Colon (tissue), 2 donors: ENCODE measurements around the gene MEGF9.

ENCODE experiments used
- FAIRE-seq: peaks from 2 replicates; lab custom pipeline; 2012; peaks lifted over from hg19 to GRCh38; lab: Jason Lieb, UNC
- donor health status: control.
- donor health status: control.

MEGF9 gene

DNA sequence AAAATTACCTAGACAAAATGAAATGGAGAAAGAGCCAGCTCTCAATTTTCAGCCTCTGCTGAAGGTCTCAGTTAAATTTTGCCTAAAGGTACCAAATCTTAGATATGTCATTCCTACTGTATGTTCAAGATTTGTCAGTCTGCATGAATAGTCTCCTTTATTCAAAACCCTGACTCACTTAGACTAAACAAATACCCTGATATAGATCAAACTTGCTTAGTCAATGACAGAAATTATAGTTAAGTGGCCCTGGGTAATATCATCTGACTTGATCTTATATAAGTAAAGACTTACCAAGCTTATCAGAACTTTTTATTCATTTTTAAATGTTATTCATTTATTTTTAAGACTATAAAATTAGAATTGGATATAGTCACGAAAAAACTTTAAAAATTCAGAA lies 12.2 kb downstream of the MEGF9 start:
- no peak for FAIRE-seq

DNA sequence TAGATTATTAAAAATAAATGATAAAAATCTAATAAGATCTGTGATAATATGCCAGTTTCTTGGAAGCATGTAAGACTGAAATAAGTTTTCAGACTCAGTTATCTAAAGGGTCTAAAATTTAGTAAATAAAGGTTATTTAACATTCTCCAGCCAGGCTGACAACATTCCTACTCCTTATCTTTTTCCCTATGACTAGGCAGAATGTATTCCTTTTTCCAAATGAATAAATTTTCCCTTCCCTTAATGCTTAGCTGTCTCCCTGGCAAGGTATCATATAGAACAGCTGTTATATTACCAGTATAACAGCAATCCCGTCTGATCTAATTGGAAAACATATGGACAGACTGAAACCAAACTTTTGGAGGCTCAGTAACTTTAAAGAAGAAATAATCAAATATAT lies 13.0 kb downstream of the MEGF9 start:
- no peak for FAIRE-seq

DNA sequence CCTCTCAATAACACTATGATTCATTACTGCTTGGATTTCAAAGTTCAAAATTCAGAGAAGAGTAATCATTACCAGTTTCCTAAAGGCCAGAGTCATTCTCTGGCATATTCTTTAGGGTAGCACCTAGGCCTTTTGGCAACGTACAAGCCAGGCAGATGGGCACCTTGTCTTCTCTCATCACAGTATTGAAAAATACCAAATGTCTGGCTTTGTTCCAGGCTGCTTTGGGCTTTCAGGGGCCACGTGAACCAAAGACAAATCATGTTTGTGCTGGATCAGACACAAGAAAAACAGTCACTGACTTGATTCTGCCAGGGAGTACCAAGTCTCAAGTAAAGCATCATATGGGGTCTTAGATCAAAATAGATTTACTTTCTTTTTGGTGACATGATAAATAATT lies 15.5 kb downstream of the MEGF9 start:
- no peak for FAIRE-seq

DNA sequence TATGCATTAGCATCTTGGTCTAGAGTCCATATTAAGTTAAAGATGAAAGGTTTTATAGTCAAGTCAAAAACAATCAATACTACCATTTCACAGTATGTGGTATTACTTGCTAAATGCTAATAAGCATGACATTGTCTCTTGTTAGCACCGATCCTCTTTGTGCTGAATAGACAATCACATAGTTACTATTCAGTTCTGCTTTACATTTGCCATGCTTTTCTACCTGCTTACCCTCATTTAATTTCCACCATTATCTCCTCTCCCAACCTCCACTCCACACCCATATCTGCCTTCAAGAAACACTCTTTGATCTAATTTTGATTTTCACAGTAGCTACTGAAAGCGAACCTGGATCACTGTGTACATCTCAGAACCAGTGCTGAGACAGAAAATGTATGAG lies 16.8 kb downstream of the MEGF9 start:
- FAIRE-seq: no peak

DNA sequence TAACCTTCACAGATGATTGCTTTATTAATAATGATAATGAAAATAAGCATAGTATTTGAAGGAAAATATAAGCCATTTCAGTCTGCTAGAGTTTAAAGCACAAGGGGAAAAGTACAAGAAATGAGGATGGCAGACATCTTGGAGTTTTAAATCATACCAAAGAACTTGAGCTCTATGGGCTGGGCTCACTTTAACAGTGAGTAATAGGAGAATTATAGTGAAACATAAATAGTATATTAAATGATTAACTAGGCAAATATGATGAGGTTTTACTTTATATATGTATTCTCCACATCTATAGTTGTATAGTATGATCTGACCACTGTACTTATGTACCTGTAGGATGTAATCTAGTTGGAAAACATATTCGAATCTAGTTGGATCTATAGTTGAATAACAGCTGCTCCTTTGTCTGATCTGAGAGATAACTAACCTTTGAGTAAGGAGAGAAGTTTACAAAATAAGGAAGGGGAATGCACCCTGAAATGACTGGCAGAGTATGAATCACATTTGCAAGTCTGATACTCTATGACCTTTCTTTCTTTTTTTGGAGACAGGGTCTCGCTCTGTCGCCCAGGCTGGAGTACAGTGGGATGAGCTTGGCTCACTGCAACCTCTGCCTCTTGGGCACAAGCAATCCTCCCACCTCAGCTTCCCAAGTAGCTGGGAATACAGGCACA lies 17.6 kb downstream of the MEGF9 start:
- no peak for FAIRE-seq

DNA sequence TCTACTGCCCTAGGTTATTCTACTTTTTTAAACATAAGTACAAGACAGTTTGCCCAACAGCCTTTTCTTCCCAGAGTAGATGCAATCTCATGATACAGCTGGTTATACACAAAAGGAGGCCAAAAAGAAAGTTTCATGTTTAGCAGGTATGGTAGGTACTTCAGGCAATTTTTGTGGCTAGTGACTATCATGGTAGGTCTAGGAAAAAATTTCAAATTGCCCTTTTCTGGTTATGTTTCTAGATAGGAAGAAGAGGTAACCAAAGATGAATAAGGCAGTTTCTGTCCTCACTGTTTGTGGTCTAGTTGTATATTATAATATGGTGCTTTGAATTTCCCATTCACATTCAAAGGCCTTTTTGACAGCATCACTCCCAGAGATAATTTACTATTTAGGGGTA lies 19.7 kb downstream of the MEGF9 start:
- FAIRE-seq: no peak

DNA sequence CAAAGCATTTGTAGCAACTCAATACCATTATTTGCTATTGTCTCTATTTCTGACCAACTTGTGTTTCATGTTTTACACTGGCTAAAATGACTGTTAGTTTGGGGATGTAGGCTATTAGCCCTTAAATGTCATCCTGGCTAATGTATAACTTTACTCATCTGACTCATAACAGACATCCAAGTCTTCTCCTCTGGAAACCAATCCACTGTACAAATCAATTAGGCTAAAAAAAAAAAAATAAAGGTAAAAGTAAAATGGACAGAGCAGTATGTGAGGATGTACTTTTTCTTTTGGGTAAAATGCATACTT lies 20.6 kb downstream of the MEGF9 start:
- FAIRE-seq: no peak

DNA sequence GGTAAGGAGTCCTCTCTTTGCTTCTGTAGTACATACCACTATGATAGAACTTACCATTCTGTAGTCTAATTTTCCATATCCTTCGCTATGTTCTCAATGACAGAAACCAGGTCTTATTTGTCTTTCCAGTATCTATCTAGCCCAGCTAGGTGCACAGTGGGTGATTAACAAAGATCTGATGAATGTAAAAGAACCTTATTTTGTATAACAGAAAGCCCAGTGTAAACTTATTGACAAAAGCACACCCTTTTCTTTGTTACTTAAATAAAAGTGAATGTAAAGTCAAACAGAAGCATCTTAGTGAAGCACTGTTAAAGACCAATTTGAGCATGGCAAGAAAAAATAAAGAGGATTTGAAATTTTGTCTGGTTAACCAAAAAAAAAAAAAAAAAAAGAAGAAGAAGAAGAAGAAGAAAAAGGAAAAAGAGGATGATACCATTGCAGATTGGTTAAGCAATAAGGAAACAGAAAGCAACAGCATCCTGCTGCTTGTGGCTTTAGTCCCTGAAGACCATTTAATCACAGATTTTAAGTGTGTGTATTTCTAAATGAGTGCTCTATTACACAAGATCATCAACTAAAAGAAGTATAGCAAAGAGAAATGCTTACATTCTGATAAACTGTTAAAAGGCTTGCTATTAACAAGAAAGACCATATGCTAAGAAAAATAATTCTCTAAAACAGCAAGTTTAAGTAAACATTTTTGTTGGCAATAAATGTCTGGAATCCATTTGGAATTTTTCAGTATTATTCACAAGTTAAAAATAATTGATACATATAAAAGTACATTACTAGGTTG lies 21.2 kb downstream of the MEGF9 start:
- FAIRE-seq: no peak

DNA sequence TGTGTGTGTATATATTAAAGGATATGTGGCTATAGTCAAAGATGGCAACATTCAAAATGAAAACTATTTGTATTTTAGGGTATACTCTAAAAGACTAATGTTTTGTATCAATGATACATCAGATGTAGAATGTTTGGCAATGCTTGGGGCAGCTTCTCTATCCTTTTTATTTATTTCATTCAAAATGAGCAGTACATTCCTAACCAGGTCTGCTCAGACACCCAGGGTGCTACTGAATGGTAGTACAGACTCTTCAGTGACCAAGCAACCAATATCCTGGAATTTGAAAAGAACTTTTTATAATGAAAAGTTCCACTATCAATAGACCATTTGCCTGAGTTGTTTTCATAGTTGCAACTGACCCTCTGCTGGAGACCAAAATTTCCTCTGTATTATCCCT lies 23.9 kb downstream of the MEGF9 start:
- FAIRE-seq: no peak

DNA sequence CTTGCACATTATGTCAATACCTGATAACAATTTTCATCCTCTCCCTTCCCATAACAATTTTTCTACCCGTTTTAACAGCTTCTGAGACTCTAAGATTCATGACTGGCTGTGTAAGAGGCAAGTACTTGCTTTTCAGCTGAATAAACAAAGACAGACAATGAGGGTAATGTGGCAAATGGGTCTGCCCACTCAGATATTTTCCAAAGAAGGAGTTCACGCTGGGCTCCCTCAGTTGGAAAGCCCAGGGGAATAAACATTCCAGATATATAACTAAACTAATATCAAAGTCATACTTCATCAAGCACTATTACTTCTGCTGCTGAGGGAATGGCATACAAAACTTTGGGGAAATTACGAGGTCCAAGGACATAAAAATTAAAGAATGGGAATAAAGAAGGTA lies 24.4 kb downstream of the MEGF9 start:
- no peak for FAIRE-seq

DNA sequence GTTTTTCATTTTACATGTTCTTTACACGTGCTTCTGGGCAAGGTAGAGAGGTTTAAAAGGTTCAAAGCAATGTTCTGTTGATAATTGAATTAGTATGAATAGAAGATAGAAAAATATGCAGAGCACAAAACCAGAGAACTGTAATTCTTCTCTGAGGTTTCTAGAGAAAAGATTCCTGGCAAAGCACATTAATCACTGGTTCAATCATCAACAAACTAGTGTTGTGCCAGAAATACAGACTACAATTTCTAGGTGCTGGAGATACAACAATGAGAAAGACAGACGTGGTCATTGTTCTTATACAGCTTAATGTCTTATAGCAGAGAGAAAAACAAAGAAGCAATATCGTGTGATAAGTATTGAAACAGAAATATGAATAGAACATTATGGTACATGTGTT lies 25.5 kb downstream of the MEGF9 start:
- FAIRE-seq: no peak

DNA sequence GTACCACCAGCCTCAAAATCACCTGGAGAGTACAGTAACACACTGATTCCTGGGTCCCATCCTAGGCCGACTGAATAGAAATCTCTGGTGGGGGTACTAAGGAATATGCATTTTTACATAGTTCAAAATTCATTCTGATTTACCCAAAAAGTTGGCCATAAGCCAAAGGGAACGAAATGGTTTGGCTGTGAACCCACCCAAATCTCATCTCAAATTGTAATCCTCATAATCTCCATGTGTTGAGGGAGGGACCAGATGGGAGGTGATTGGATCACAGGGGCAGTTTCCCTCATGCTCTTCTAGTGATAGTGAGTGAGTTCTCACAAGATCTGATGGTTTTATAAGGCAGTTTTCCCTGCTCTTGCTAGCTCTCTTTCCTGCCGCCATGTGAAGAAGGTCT lies 31.1 kb downstream of the MEGF9 start:
- no peak for FAIRE-seq

DNA sequence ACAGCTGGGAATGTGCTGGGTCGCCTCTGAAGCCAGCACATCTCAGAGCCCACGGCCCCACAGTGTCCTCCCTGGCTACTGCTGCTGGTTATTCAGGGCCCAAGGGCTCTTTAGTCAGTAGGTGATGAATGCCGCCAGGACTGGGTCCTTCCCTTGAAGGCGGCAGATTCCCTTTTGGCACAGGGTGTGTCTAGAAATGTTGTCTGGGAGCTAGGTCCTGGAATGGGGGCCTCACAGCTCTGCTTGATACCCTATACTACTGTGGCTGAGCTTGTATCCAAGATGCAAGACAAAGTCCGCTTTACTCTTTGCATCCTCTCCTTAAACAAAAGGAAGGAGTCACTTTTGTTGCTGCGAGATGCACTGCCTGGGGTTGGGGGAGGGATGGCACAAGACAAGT lies 33.1 kb downstream of the MEGF9 start:
- FAIRE-seq: no peak

DNA sequence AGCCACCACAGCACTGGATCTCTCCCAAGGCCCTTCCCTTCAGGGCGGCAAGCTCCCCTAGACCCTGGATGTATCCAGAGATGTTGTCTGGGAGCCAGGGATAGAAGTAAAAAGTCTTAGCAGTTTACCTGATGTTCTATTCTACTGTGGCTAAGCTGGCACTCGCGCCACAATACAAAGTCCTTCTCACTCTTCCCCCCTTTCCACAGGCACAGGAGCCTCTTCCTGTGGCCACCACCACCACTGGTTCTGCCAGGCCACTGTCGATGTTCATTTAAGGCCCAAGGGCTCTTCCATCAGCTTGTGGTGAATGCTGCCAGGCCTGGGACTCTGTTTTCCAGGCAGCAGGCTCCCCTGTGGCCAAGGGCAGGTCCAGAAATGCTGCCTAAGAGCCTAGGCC lies 33.7 kb downstream of the MEGF9 start:
- FAIRE-seq: no peak

DNA sequence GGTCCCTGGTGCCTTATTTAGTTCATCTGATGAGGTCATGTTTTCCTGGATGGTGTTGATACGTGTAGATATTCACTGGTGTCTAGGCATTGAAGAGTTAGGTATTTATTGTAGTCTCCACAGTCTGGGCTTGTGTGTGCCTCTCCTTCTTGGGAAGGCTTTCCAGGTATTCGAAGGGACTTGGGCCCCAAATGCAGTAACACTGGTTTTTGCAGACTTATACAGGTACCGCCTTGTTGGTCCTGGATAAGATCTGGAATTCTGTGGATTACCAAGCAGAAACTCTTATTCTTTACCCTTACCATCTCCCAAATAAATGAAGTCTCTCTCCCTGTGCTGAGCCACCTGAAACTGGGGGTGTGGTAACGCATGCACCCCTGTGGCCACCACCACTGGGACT lies 34.1 kb downstream of the MEGF9 start:
- no peak for FAIRE-seq

DNA sequence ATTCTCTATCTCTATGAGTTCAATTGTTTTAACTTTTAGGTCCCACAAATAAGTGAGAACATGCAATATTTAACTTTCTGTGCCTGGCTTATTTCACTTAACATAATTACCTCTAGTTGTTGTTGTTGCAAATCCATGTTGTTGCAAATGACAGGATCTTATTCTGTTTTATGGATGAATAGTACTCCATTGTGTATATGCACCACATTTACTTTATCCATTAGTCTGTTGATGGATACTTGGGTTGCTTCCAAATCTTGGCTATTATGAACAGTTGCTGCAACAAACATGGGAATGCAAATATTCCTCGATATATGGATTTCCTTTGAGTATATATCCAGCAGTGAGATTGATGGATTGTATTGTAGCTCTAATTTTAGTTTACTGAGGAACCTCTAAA lies 36.3 kb downstream of the MEGF9 start:
- FAIRE-seq: no peak

DNA sequence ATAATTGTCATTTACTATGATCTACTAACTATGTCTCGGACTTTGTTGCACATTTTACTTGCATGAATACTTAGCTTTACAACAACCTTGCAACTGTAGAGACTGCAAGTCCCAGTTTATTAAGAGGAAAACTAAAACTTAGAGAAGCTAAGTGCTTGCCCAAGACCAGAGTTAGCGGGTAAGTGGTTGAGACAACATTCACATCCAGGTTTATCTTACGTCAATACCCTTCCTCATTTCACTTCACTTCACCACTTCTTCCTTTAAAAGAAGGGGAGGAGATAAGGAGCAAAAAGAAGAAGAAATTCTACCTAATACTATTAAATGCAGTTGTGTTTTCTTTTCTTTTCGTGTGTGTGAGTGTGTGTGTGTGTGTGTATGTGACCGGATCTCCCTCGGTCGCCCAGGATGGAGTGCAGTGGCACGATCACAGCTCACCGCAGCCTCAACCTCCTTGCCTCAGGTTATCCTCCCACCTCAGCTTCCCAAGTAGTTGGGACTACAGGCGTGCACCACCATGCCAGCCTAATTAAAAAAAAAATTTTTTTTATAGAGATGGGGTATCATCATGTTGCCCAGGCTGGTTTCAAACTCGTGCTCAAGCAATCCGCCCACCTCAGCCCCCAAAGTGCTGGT lies 37.4 kb downstream of the MEGF9 start:
- no peak for FAIRE-seq

DNA sequence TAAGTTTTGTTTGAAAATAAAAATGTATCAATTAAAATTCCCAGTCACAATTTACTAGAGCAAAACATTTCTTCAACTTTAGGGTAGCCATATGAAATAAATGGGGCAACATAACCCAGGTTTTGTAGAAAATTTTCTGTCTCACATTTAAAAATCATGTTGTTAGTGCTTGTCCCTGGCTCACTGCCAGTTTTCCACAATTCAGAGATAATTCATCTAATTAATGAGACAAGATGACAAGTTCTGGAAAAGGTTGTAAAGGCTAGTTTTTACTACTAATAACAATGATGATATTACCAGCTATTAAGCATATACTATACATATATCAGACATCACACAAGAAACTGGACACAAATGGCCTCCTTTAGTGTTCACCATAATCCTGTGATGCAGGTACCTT lies 45.9 kb downstream of the MEGF9 start:
- FAIRE-seq: no peak

DNA sequence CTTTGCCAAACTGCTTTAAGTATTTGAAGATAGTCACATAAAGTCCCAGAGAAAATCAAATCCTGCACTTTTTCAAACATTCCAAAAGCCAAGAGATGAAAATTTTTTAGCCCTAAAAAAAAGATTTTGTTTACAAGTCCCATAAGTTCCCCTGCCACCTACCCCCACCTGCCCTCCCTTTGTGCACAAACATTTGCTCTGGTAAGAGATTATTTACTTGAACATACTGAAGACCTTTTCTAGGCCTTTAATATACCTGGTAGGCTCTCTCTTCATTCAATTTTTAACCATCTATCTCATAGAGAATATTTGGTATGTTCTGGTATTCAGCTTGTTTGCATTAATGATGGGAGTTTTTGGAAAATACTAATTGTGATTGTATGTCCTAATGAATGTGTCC lies 50.3 kb downstream of the MEGF9 start:
- FAIRE-seq: no peak

DNA sequence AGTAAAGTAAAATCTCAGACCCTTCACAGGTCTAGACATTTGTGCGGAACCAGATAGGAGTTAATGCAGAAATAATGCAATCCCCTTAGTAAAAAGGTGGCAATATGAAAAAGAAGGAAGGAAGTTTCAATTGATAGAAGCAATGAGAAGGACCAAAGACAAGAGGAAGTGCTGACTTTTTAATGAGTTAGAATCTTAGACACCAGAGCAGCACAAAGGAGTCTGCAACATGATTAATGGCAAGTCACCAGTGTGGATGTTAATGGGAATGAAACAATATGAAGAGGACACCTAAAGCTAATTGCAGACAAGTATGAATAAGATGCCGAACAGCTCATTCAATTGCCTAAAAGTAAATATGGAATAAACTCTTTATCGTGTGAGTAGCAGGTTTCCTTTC lies 50.9 kb downstream of the MEGF9 start:
- no peak for FAIRE-seq

DNA sequence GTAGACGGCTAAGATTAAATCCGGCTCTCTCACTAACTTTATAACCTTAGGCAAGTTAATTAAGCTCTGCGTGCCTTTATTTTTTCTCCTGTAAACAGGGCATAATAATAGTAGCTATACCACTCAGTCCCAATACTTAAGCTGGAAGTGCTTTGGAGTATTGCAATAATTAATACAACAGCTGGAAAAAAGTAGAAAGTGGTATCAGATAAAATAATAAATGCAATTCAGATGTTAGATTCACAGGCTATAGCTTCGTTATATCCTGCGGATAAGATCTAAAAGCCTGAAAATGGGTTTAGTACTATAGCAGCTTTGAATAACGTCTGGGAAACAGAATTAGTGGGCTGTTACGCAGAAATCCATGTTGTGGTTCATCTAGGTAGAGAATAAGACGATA lies 51.8 kb downstream of the MEGF9 start:
- FAIRE-seq: no peak

DNA sequence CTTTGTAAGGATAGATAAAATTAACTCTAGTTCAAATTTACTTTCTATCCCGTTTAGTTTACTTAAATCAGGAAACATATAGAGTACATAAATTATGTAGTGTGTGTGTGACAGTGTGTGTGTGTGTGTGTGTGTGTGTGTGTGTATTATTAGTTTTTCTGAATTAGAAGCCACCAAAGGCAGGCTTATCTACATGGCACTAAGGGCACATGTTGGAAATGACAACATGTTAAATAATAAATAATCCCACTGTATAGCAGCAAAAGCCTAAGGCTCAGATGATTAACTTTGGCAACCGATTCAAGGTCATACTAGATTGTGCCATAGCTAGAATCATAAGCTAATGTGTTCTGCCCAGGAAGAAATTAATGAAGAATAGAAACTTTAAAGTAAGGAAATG lies 54.6 kb downstream of the MEGF9 start:
- no peak for FAIRE-seq

DNA sequence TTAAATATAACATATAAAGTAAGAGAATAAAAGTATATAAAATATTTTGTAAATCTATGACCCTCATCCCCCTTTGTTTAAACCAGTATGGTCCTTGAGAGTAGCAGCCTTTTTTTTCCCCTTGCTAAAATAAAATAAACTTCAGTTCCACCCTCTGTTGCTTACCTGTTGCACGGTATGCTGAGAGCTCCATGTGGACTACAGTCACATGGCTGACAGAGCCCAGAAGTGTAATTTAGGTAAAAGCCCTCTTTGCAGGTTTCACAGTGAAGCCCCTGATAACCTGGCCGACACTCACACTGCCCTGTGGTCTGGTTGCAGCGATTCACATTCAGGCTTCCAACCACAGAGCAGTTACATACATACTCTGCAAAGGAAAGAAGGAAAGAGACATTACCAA lies 55.1 kb downstream of the MEGF9 start:
- FAIRE-seq: no peak
